GM21786 (cell line): ENCODE measurements around the gene A2ML1.
"Not testable (repeated sequence)": the region's sequence is repeated elsewhere in the genome, so short reads cannot be mapped to it uniquely, and the experiment has no call there.

Source experiments
- ATAC-seq: cut with Tn5 transposase; IDR thresholded peaks from one replicate; pipeline ENCODE4 v1.9.1; 2021; ENCODE audit not compliant: unreplicated experiment

The A2ML1 gene

DNA sequence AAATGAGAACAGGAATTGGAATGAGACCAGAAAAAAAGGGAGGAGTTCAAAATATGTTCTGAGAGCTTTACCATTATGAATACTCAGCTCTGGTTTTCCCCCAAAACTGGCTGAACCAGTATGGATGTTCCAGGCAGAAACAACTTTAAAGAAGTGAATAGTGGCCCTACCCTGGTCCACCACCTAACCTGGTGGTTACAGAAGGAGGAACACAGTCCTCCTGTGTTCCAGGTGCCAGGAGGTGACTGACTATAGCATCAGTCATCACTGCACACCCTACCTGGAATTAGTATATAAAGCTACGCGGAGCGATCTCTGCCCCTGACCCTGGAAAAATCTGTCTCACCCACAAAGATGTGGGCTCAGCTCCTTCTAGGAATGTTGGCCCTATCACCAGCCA, at the start of gene A2ML1:
Gene A2ML1 (plus strand): TSS at position 324 of the 400 bp plus-strand sequence. CDS start 31 bp downstream, at position 355.
- no peak for ATAC-seq

DNA sequence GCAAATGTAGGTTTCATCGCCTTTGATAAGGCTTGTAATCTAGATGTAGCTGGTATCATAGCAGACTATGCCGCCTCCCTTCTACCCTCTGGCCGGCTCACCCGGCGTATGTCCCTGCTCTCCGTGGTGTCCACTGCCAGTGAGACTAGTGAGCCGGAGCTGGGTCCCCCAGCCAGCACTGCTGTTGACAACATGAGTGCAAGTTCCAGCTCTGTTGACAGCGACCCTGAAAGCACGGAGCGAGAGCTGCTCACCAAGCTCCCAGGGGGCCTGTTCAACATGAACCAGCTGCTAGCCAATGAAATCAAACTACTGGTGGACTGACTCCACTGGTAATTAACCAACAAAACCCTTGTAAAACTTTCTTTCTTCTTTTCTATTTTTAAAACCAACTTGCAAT, 49.0 kb upstream of the A2ML1 start:
- ATAC-seq: no peak

DNA sequence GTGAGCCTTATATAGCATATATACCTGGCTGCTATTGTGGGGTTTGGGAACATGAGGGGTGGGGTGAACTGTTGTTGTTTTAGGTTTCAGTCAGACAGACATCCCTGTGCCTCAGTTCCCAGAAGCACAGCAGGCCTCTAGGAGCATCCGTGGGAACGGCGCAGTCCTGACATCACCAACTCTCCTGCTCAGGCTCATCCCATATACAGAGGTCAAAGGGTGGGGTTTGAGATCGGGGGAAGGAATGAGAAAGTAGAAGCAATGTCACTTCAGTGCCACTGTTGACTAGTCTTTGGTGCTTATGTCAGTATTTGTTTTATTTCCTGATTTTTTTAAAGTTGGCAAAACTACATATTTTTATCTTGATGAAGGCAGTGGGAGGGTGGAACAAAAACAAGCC, 43.1 kb upstream of the A2ML1 start:
- ATAC-seq: no peak

DNA sequence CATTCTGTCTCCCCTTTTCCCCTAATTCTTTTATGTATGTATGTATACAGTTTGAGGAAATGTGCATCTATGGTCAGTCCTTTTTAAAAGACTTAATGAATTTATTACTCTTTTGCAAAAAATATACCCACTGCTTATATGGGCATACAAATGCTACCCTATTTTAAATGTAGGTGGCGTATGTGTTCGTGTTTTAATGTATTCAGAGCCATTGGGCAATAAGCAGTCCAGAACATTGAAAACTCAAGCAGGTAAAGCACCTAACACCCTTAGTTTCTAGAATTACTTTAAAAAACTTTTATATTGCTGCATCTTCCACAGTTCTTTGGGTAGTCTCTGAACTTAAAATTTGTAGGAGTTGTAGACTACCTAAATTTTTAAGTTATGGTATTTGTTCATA, 42.6 kb upstream of the A2ML1 start:
- ATAC-seq: no peak

DNA sequence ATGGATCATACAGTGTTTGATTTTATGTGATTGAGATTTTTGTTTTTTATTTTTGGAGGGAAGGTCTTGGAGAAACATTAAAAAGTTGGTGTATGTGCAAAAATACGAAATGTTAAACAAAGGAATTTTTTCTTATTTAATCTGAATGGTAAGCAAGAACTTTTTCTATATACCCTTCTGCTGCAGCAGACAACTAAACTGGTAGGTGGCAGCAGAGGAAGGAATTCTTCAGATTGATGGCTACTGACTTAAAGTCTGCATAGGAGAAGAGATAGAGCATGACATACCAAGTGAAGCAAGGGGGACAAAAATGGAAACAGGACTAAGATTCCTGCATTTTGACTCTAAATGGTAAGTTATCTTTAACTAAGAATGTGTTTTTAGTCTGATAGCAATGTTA, 42.0 kb upstream of the A2ML1 start:
- no peak for ATAC-seq

DNA sequence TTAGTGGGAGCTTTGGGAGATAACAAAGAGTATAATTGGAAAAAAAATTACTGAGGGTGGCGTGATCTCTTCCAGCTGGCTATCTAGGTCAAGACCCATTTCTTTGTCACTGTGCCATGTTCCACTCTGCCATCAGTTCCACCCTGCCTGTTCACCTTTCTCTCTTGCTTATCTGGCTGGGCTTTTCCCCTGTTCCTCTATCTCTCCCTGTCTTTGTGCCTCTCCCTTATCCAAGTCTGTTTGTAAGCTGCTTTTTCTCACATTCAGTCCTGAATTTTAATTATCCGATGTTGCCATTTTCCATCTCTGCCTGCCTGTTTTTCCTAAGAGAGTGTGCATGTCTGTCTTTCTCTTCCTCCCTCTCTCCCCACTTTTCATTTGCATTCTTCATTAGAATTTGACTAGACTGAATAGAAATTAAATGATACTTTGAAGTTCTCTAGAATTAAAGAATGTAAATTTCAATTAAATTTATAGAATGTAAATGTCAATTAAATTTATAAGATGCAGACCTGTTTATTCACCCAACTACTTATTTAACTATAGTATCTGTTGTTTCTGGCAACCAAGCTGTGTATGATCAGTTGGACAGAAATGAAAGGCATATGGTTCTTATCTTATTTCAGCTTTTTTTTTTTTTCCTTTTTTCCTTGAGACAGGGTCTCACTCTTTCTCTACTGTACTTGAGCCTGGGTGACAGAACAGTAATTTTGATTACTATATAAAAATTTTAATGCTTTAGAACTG, 40.9 kb upstream of the A2ML1 start:
- no peak for ATAC-seq

DNA sequence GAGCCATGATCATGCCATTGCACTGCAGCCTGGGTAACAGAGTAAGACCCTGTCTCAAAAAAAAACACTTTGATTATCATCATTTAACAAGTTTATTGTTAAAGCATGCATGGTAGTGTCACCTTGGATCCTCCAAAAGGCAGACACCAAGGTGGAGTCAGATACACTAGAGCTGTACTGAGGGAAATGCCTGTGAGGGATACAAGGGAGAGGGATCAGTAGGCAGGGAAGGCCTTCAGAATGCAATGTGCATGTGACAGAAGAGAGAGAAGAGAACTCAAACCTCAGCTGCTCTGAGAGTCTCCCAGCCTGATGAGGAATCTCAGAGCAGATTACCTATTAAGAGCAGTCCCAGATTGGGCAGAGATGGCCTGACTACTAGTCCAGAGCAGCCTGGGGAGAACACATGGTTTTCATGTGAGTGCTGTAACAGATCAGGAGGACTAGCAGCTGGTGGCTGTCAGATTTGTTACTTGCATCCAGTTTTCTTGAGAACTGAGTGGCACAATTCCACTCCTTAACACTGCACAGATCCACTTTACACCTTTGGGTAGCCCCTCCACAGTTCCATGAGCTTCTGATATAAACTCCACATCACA, 38.0 kb upstream of the A2ML1 start:
- no peak for ATAC-seq

DNA sequence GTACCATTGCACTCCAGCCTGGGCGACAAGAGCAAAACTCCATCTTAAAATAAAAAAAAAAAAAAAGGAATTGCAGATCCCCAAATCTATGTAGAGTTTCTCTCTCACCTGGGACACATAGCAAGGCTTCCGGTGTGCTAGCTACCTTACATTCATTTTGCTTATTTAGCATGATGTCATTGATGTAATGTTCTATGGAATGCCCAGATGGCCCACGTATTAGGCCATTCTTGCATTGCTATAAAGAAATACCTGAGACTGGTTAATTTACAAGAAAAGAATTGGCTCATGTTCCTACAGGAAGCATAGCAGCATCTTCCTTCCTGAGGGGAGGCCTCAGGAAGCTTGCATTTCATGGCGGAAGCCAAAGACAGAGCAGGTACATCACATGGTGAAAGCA, 36.9 kb upstream of the A2ML1 start:
- ATAC-seq: no peak

DNA sequence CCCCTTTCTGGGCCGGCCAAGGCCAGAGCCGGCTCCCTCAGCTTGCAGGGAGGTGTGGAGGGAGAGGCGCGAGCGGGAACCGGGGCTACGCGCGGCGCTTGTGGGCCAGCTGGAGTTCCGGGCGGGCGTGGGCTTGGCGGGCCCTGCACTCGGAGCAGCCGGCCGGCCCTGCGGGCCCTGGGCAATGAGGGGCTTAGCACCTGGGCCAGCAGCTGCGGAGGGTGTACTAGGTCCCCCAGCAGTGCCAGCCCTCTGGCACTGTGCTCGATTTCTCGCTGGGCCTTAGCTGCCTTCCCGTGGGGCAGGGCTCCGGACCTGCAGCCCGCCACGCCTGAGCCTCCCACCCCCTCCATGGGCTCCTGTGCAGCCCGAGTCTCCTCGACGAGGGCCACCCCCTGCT, 35.2 kb upstream of the A2ML1 start:
- not testable (repeated sequence) for ATAC-seq

DNA sequence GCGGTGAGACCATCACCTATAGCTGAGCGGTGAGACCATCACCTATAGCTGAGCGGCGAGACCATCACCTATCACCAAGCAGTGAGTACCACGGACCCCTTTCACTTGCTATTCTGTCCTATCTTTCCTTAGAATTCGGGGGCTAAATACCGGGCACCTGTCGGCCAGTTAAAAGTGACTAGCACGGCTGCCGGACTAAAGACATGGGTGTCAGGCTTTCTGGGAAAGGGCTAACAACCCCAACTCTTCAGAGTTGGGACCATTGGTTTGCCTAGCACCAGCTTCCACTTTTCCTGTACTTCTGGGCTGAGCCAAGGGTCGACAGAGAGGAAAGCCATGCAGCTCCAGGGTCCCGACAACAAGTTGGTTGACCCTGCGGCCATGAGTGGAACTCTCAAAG, 33.7 kb upstream of the A2ML1 start:
- not testable (repeated sequence) for ATAC-seq

DNA sequence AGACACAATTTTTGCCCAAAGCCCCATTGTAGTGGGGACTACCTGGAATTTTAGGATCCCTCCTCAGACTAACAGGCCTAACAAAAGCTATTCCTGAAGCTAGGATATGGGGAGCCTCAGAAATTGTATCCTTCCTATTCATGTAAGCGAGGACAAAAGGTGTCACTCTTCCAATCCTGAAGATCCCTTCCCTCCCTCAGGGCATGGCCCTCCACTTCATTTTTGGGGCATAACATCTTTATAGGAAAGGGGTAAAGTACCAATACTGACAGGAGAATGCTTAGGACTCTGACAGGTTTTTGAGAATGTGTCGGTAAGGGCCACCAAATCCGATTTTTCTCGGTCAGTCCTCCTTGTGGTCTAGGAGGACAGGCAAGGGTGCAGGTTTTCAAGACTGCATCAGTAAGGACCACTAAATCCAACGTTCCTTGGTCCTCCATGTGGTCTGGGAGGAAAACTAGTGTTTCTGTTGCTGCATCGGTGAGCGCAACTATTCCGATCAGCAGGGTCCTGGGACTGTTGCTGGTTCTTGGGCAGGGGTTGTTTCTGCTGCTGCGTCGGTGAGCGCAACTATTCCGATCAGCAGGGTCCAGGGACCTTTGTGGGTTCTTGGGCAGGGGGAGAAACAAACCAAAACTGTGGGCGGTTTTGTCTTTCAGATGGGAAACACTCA, 32.9 kb upstream of the A2ML1 start:
- not testable (repeated sequence) for ATAC-seq

DNA sequence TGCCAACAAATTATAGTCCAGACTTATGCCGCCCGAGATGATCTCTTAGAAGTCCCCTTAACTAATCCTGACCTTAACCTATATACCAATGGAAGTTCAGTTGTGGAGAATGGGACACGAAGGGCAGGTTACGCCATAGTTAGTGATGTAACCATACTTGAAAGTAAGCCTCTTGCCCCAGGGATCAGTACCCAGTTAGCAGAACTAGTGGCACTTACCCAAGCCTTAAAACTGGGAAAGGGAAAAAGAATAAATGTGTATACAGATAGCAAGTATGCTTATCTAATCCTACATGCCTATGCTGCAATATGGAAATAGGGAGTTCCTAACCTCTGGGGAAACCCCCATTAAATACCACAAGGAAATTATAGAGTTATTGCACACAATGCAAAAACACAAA, 29.2 kb upstream of the A2ML1 start:
- ATAC-seq: not testable (repeated sequence)

DNA sequence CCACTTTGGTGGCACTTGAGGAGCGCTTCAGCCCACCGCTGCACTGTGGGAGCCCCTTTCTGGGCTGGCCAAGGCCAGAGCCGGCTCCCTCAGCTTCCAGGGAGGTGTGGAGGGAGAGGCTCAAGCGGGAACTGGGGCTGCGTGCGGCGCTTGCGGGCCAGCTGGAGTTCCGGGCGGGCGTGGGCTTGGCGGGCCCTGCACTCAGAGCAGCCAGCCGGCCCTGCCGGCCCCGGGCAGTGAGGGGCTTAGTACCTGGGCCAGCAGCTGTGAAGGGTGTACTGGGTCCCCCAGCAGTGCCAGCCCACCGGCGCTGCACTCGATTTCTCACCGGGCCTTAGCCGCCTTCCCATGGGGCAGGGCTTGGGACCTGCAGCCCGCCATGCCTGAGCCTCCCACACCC, 27.8 kb upstream of the A2ML1 start:
- not testable (repeated sequence) for ATAC-seq

DNA sequence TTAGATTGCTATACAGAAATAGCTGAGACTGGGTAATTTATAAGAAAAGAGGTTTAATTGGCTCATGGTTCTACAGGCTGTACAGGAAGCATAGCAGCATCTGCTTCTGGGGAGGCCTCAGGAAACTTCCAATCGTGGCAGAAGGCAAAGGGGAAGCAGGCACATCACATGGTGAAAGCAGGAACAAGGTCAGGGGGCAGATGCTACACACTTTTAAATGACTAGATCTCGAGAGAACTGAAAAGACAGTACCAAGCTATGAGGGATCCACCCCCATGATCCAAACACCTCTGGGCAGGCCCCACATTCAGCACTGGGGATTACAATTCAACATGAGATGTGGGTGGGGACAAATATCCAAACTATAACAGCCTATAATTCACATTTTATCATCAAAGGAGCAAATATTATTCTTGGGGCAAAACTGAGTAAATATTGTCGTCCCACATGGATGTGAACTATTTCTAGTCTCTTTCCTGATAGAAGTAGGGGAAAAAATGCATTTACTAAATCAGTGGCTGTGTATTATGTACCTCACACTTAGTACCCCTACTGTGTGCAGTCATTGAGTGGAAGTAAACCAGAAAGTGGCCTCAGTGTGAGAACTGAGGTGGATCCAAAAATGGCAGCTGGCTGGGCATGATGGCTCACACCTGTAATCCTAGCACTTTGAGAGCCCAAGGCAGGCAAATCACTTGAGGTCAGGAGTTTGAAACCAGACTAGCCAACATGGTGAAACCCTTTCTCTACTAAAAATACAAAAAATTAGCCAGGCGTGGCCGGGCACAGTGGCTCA, 25.4 kb upstream of the A2ML1 start:
- no peak for ATAC-seq

DNA sequence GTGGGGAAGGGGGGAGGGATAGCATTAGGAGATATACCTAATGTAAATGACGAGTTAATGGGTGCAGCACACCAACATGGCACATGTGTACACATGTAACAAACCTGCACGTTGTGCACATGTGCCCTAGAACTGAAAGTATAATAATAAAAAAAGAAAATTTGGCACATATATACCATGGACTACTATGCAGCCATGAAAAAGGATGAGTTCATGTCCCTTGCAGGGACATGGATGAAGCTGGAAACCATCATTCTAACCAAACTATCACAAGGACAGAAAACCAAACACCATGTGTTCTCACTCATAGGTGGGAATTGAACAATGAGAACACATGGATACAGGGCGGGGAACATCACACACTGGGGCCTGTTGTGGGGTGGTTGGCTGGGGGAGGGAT, 21.2 kb upstream of the A2ML1 start:
- not testable (repeated sequence) for ATAC-seq

DNA sequence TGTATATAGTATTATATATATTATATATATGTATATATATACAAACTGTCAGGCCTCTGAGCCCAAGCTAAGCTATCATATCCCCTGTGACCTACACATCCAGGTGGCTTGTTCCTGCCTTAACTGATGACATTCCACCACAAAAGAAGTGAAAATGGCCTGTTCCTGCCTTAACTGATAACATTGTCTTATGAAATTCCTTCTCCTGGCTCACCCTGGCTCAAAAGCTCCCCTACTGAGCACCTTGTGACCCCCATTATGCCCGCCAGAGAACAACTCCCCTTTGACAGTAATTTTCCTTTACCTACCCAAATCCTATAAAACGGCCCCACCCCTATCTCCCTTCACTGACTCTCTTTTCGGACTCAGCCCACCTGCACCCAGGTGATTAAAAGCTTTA, 17.6 kb upstream of the A2ML1 start:
- not testable (repeated sequence) for ATAC-seq

DNA sequence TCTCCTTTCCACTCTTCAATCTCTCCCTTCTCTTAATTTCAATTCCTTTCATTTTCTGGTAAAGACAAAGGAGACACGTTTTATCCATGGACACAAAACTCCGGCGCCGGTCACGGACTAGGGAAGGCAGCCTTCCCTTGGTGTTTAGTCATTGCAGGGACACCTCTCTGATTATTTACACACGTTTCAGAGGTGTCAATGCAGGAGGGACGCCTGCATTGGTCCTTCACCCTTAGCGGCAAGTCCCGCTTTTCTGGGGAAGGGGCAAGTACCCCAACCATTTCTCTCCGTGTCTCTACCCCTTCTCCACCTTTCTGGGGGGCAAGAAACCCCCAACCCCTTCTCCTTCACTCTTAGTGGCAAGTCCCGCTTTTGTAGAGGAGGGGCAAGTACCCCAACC, 16.9 kb upstream of the A2ML1 start:
- not testable (repeated sequence) for ATAC-seq

DNA sequence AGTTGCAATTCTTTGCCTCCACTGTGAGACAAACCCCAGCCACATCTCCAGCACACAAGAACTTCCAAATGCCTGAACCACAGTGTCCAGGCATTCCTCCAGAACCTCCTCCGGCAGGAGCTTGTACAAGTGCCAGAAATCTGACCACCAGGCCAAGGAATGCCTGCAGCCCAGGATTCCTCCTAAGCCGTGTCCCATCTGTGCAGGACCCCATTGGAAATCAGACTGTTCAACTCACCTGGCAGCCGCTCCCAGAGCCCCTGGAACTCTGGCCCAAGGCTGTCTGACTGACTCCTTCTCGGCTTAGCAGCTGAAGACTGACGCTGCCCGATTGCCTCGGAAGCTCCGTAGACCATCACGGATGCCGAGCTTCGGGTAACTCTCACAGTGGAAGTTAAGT, 15.3 kb upstream of the A2ML1 start:
- ATAC-seq: not testable (repeated sequence)

DNA sequence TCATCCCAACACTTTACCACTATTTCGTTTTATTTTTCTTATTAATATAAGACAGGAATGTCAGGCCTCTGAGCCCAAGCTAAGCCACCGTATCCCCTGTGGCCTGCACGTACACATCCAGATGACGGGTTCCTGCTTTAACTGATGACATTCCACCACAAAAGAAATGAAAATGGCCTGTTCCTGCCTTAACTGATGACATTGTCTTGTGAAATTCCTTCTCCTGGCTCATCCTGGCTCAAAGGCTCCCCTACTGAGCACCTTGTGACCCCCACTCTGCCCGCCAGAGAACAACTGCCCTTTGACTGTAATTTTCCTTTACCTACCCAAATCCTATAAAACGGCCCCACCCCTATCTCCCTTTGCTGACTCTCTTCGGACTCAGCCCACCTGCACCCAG, 12.3 kb upstream of the A2ML1 start:
- not testable (repeated sequence) for ATAC-seq

DNA sequence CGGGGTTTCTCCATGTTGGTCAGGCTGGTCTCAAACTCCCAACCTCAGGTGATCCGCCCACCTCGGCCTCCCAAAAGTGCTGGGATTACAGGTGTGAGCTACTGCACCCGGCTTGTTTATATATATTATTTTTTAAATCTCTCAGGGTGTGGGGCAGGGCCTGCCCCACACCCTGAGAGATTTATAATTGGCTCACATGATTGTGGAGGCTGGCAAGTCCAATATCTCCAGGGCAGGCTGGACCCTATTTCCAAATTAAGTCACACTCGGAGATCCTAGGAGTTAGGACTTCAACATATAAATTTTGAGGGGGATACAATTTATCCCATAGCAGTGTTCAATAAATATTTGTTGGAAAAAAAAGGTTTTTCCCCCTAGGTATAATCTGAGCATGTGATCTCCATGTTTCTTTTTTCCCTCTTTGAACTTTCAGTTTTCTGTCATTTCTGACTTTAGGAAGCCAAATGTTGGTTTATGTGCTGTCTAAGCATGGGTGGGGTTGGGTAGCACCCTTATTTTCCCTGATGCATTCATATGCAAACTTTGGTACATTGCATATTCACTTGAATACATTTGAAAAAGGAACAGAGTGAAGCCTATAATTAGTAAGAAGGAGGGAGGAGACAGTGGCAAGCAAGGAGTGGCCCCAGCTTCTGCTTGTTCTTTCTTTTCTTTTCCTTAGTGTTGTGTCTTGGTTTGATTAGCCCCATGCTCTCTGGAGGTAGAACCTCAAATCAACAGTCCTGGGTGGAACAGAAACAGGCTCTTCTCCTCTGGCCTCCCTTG, 8.7 kb upstream of the A2ML1 start:
- ATAC-seq: no peak
